ENCODE data around the gene NRXN3.

The NRXN3 gene

DNA sequence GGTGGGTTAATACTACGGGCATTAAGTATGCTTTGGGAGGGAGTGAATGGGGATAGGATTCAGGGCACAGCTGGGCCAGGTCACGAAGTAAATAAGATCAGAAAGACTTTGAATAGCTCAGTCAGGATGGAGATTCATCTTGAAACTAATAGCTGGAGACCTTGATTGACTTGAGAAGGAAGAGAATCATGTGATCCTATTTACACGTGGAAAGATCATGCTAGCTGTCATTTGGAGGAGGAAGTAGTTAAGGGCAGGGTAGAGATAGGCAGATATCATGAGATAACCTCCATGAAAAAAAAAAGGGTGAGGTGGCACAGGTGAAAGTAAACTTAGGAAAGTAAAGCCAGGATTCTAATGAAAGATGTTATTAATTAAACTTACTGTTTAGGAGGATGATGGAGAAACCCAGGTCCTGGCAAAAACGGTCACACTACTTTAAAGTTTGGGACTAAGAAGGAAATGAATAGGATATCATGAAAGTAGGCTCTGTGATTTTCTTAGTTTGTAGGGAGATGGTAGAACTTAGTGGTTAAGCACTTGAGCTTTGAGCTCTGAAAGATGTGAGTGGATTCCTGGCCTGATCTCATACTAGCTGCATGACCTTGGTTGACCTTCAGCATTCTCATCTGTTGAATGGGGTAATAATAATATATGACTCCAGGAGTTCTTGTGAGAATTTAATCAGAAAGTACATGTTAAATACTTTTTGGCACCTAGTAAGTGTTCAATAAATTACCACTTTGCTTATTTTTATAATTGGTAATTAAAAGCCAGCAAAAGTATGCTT, 439.0 kb downstream of the NRXN3 start:
- DNase-seq (ENCODE audit: low read depth in 1 of 2, low spot score in 1 of 2), result no peak
- TF ChIP-seq JUND (IDR thresholded peaks at IDR 0.05; ENCODE audit: low read depth), result no peak
- in situ Hi-C loops (cut with HindIII; ENCODE audit: low pct_unique_long_range_greater_than_20kb, low sequenced_read_pairs), result no loop called here

DNA sequence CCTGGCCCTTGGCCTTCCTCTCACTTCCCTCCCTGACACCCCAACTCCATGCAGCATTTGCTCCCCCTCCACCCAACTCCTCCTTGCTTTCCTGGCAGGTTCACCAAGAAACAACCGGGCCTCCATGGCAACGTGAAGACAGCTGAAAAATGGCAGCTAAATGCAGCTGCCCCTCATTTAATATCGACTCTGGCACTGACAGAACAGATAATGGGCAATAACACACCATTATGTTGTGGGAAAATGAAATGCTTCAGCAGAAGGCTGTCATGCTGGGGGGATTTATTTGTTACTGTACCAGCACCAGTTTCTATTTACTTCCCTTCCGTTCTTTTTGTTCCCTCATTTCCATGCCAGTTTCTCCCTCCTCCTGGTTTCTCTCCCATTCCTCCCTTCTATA, 440.8 kb downstream of the NRXN3 start:
- no peak for DNase-seq (ENCODE audit: low read depth in 1 of 2, low spot score in 1 of 2)
- in situ Hi-C loops (cut with HindIII; ENCODE audit: low pct_unique_long_range_greater_than_20kb, low sequenced_read_pairs), result no loop called here
- no peak for TF ChIP-seq JUND (IDR thresholded peaks at IDR 0.05; ENCODE audit: low read depth)

DNA sequence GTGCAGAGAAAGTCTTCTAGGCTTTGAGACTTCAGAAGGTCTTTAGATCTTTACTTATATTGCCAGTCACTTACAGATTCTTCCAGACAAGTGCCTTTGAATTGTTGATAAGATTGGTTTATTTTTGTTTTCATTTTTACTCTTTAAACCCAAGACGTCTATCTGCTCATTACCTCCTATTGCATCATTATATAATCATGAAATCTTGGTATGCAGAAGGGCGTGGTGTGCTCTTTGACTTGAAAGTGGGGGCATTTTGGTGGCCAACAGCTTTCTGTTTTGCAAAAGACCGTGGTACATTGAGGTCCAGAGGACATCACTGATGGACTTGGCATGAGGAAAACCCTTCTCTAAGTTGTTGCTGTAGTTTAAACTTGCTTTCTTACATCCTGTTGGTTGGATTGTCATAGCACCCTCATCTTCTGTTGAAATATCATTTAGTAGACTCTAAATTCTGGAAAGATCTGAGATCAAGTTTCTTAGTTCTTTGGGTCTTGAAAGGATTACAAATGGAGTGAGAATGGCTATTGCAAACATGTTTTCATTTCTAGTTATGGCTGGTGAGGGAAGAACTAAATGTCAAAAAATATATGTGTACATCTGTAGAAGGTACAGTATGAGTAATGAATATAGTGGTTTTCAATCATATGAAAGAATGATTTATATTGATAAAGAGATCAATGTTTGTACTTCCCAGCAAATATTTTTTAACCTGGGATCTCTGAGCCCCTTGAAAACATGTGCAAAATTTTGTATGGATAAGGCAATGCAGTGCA, 441.8 kb downstream of the NRXN3 start:
- in situ Hi-C loops (cut with HindIII; ENCODE audit: low pct_unique_long_range_greater_than_20kb, low sequenced_read_pairs), result no loop called here
- no peak for TF ChIP-seq JUND (IDR thresholded peaks at IDR 0.05; ENCODE audit: low read depth)
- no peak for DNase-seq (ENCODE audit: low read depth in 1 of 2, low spot score in 1 of 2)

DNA sequence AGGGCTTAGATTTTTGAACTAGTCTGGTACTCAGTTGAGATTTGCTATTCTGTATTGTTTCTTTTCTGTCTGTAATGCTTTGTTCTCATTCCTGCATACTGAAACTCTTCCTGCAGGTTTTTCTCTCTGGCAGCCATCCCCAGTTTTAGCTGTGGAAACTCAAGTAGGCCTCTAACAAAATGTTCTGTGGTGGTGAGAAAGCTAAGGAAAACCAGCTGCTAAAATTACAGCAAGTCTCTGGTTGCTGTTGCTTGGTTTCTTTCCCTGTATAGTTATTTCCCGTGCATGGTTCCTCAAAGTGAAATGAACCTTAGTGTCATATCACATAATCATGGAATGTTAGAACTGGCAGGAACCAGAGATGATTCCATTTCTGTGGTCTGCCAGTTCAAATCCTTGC, 442.5 kb downstream of the NRXN3 start:
- in situ Hi-C loops (cut with HindIII; ENCODE audit: low pct_unique_long_range_greater_than_20kb, low sequenced_read_pairs), result no loop called here
- no peak for TF ChIP-seq JUND (IDR thresholded peaks at IDR 0.05; ENCODE audit: low read depth)
- DNase-seq (ENCODE audit: low read depth in 1 of 2, low spot score in 1 of 2), result no peak

DNA sequence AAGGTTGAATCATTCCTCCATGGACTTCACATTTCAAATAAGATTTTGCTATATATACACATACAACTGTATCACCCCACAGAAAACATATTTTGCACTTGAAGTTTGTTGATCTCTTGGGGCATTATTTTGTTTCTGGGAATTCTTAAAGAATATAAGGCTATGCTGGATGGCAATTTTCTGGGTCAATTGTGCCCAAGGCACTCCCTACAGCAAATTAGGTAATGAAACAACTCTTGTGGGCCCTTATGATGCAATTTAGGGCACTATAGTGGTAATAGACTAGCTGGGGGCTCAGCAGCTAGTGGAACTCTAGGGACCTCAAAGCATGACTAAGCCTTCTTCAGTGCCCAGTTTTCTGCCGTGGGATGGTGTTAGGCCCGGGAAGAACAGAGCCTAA, 444.4 kb downstream of the NRXN3 start:
- TF ChIP-seq JUND (IDR thresholded peaks at IDR 0.05; ENCODE audit: low read depth), result no peak
- no peak for DNase-seq (ENCODE audit: low read depth in 1 of 2, low spot score in 1 of 2)
- in situ Hi-C loops (cut with HindIII; ENCODE audit: low pct_unique_long_range_greater_than_20kb, low sequenced_read_pairs), result no loop called here

DNA sequence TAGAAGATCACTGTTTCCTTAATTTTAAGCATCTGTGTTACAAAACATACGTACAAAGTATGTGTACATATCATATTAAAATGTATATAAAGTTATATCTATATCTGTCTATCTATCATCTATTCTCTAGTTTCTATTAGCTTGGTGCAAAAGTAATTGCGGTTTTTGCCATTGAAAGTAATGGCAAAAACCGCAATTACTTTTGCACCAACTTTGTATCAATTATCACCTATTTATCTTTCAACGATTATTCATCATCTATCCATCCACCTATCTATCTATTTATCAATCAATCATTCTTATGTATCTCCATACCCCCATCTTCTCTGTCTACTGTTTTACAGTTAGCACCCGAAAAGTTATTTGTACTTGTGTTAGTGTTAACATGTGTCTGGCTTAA, 447.6 kb downstream of the NRXN3 start:
- no peak for TF ChIP-seq JUND (IDR thresholded peaks at IDR 0.05; ENCODE audit: low read depth)
- no peak for DNase-seq (ENCODE audit: low read depth in 1 of 2, low spot score in 1 of 2)
- in situ Hi-C loops (cut with HindIII; ENCODE audit: low pct_unique_long_range_greater_than_20kb, low sequenced_read_pairs), result no loop called here

DNA sequence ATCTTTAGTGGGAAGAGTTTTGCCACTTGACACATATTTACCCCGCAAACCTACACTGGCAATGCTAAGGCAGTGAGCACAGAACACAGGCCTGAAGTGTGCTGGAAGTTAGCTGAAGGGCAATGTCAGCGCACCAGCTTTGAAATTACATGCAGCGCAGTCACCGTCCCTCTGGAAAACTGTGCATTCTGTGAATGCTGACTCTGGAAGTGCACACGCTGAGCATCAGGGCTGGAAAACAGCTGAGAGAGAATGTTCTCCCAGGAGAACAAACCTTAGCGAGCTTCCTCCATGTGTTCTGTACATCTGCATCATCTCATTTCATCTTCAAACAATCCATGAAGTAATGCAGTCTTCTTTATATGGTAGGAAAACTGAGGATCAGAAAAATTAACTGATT, 448.2 kb downstream of the NRXN3 start:
- no peak for TF ChIP-seq JUND (IDR thresholded peaks at IDR 0.05; ENCODE audit: low read depth)

DNA sequence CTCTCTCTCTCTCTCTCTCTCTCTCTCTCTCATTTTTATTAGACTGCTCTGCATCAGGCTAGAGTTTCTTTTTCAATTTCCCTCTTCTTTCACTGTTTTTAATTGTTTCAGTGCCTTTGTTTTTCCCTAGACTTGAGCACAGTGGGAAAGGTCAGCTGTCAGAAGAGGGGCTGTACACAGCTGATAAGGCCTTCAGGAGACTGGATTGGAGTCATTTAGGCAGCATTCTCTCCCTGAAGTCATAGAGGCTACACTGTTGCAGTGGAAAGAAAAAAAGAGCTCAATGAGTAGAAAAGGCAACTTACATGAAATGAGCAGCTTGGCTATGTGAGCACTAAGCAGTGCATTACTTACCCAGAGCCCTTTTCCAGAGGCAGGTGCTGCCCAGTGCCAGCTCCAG, 456.9 kb downstream of the NRXN3 start:
- no peak for DNase-seq (ENCODE audit: low read depth in 1 of 2, low spot score in 1 of 2)
- in situ Hi-C loops (cut with HindIII; ENCODE audit: low pct_unique_long_range_greater_than_20kb, low sequenced_read_pairs), result no loop called here
- no peak for TF ChIP-seq JUND (IDR thresholded peaks at IDR 0.05; ENCODE audit: low read depth)

More for the DNA sequence above, 448.2 kb downstream of the NRXN3 start:
- no peak for DNase-seq (ENCODE audit: low read depth in 1 of 2, low spot score in 1 of 2)
- in situ Hi-C loops (cut with HindIII; ENCODE audit: low pct_unique_long_range_greater_than_20kb, low sequenced_read_pairs), result no loop called here

DNA sequence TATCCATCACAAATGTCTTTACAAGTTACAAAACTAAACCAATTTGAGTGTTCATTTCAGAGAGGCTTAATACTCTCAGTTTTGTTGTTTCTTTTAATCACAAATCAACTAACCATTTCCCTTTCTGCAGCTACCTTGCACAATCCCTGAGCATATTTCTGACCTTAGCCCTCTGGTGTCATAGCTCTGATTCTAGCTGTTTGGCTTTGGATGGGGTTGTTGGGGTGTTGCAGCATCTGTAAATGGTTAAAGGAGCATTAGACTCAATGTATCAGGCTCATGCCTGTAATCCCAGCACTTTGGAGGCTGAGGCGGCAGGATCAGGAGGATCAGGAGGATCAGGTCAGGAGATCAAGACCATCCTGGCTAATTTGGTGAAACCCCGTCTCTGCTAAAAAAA, 461.4 kb downstream of the NRXN3 start:
- in situ Hi-C loops (cut with HindIII; ENCODE audit: low pct_unique_long_range_greater_than_20kb, low sequenced_read_pairs), result no loop called here
- no peak for TF ChIP-seq JUND (IDR thresholded peaks at IDR 0.05; ENCODE audit: low read depth)
- DNase-seq (ENCODE audit: low read depth in 1 of 2, low spot score in 1 of 2), result no peak

DNA sequence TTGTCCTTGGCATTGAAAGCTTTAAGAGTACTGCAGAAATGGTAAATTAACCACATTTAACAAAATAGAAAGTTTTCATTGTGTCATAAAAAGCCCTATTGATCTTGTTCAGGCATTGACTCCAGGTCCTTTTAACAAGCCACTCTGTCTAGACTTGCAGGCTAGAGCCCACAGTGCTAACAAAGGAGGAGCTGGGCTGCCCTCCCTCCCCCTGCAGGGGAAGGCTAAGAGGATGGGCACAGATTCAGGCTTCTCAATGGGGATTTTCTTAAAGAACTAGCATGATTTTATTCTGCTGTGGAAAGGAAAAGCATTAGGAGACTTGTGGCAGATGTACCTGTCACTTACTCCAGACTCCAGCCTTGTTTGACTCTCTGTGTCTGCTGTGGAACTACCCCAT, 463.6 kb downstream of the NRXN3 start:
- DNase-seq (ENCODE audit: low read depth in 1 of 2, low spot score in 1 of 2), result no peak
- in situ Hi-C loops (cut with HindIII; ENCODE audit: low pct_unique_long_range_greater_than_20kb, low sequenced_read_pairs), result no loop called here
- TF ChIP-seq JUND (IDR thresholded peaks at IDR 0.05; ENCODE audit: low read depth), result no peak

DNA sequence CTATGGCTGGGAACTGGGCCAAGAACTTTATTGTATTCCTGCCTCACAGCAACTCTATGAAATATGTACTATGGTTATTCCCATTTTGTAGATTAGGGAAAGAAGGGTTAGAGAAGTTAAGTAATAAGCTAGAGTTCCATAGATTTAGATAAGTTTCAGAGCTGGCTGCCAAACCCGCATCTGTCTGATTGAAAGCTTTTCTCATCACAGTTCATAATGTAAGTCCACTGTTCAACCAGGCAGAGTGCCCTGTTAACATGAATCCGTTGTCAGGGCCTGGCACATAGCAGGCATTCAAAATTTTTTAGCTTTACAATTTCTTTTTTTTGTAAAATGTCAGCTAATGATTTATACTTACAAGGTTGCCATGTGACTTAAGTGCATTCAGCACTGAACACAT, 467.3 kb downstream of the NRXN3 start:
- in situ Hi-C loops (cut with HindIII; ENCODE audit: low pct_unique_long_range_greater_than_20kb, low sequenced_read_pairs), result no loop called here
- DNase-seq (ENCODE audit: low read depth in 1 of 2, low spot score in 1 of 2), result no peak
- no peak for TF ChIP-seq JUND (IDR thresholded peaks at IDR 0.05; ENCODE audit: low read depth)

DNA sequence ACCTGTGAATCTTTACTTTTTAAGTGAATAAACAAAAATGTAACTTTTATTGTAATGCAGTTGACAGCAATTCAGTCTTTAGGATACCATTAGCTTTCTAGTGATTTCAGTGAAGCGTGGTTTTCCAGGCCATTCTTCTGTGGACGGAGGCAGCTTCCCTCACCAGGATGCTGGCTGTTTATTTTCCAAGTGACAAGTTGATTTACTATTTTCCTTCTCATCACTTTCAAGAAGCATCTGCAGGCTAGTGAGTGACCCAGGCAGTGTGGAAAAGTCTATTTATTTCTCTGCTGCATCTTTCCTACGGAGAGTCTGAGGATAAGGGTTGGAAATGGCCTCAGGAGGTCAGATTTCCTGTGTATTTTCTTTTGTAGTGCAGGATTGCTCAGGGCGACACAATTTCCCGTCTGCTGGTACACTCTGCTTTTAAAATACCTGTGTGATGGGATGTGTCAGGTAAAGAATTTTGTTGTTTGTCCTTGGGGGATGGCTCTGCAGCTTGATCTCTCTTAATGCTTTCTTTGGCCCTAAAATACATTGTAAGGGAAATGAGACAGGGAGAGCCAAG, 467.8 kb downstream of the NRXN3 start:
- in situ Hi-C loops (cut with HindIII; ENCODE audit: low pct_unique_long_range_greater_than_20kb, low sequenced_read_pairs), result no loop called here
- TF ChIP-seq JUND (IDR thresholded peaks at IDR 0.05; ENCODE audit: low read depth), result no peak
- no peak for DNase-seq (ENCODE audit: low read depth in 1 of 2, low spot score in 1 of 2)

DNA sequence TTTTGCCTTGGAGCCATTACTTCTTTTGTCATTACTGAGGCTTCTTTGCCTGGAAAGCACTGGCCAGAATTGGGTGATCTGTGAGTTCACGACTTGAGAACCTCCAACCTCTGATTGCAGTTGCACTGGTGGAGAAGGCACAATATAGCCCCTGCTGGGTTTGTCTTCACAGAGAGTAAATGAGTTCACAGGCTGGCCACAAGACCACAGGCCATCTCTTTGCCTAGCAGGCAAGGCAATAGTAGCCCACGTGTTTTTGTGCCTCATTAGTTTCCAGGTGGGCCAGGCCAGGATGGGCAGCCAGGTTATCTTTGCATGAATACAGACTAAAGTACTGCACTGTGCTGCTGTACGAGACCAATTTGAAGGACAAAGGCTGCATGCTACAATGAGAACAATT, 468.8 kb downstream of the NRXN3 start:
- in situ Hi-C loops (cut with HindIII; ENCODE audit: low pct_unique_long_range_greater_than_20kb, low sequenced_read_pairs), result no loop called here
- DNase-seq (ENCODE audit: low read depth in 1 of 2, low spot score in 1 of 2), result no peak
- no peak for TF ChIP-seq JUND (IDR thresholded peaks at IDR 0.05; ENCODE audit: low read depth)

Data from T47D (cell line).